ENCODE results near the gene COL20A1. TPM values are rescaled to one million over a fixed set of nuclear protein-coding genes. Genes with fewer than 3 reads are reported as not detected.

Gene COL20A1
- total and polyA plus RNA-seq, 2 donors (not counting 1 experiment from before 2014, with no cell fraction given) = not detected

GRCh38 chr20:63290136-63290676, 2.8 kb upstream of the COL20A1 start:
- H2AFZ ChIP-seq (ENCODE audit: low read length) = no peak overlapping the region
- no peak overlapping the region for H3K27ac ChIP-seq (ENCODE audit: insufficient read depth, low read length)
- no peak overlapping the region for H3K4me2 ChIP-seq (ENCODE audit: extremely low read depth, insufficient read depth, low read length)
- no peak for TF ChIP-seq EZH2 (IDR thresholded peaks at IDR 0.05; ENCODE audit: low read length, missing control alignments)
- TF ChIP-seq, protein P1, sequence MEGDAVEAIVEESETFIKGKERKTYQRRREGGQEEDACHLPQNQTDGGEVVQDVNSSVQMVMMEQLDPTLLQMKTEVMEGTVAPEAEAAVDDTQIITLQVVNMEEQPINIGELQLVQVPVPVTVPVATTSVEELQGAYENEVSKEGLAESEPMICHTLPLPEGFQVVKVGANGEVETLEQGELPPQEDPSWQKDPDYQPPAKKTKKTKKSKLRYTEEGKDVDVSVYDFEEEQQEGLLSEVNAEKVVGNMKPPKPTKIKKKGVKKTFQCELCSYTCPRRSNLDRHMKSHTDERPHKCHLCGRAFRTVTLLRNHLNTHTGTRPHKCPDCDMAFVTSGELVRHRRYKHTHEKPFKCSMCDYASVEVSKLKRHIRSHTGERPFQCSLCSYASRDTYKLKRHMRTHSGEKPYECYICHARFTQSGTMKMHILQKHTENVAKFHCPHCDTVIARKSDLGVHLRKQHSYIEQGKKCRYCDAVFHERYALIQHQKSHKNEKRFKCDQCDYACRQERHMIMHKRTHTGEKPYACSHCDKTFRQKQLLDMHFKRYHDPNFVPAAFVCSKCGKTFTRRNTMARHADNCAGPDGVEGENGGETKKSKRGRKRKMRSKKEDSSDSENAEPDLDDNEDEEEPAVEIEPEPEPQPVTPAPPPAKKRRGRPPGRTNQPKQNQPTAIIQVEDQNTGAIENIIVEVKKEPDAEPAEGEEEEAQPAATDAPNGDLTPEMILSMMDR (conservative IDR thresholded peaks at IDR 0.05 in 1 of 2, IDR thresholded peaks at IDR 0.05 in 1 of 2; ENCODE audit: low read depth in 1 of 2, low read length in 2 of 2) = no peak
- H4K20me1 ChIP-seq (ENCODE audit: control insufficient read depth, extremely low read depth, insufficient read depth, low read length) = no peaks in the 10 kb centered on the region
- no peaks in the 10 kb centered on the region for H3K4me1 ChIP-seq (ENCODE audit: control insufficient read depth, extremely low read depth, insufficient read depth, low read length)
- DNase-seq (ENCODE audit: low read depth in 2 of 2) = no peak
- no peak overlapping the region for H3K9ac ChIP-seq (ENCODE audit: insufficient read depth, low read length)
- no peaks in the 10 kb centered on the region for H3K9me3 ChIP-seq (ENCODE audit: control insufficient read depth, insufficient read depth, low read depth, low read length)
- H3K4me3 ChIP-seq (replicated peaks in 1 of 4; ENCODE audit: control extremely low read depth in 1 of 4, insufficient read depth in 1 of 4, low read depth in 3 of 4, low read length in 4 of 4) = no peak overlapping the region
- peaks cover 19% of the 10 kb centered on the region for H3K36me3 ChIP-seq (ENCODE audit: control insufficient read depth, insufficient read depth, low read length)
- no peaks in the 10 kb centered on the region for H3K27me3 ChIP-seq (ENCODE audit: control insufficient read depth, insufficient read depth, low read length)
- H3K79me2 ChIP-seq (ENCODE audit: control insufficient read depth, insufficient read depth, low read length) = no peaks in the 10 kb centered on the region

DNA sequence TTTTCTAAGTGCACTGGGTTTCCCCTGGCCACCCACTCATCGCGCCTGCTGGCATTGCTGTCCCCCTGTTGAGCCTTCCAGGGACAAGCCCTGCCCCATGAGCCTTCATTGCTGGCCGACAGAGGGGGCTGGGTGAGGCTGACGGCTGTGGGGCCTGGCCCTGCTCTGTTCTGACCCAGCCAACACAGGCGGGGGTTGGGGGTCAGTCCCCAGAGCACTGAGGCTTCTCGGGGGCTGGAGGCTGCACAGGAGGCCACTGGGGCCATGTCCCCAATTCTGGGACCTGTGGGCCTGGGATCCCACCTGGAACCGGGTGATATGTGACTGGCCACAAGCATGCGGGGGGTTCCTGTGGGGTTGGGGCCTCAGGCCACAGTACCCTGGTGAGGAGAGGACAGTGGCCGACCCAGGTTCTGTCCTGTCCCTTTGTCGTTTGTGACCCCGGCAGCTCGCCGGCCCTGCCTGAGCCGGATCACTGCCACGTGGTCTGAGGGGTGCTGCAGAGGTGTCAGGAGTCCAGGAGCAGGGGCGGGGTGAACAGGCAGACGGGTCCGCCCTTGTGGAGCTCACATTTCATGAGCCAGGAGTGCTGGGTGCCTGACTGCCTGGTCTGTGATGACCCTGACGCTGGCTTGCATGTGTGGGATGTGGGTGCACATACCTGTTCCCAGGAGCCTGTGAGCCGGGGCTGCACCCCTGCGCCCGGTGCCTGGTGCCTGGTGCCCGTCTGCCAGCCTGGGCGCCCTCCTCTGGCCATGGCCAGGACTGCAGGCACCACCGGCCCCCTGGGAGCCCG, 2.1 kb upstream of the COL20A1 start:
- Histone ChIP-seq H3K4me1 (ENCODE audit: control insufficient read depth, extremely low read depth, insufficient read depth, low read length) (no peaks in the 10 kb centered on the region), H3K36me3 (ENCODE audit: control insufficient read depth, insufficient read depth, low read length) (peaks cover 16% of the 10 kb centered on the region), H3K9me3 (ENCODE audit: control insufficient read depth, insufficient read depth, low read depth, low read length) (no peaks in the 10 kb centered on the region), H3K27me3 (ENCODE audit: control insufficient read depth, insufficient read depth, low read length) (peaks cover 6% of the 10 kb centered on the region), H3K79me2 (ENCODE audit: control insufficient read depth, insufficient read depth, low read length) (no peaks in the 10 kb centered on the region), H4K20me1 (ENCODE audit: control insufficient read depth, extremely low read depth, insufficient read depth, low read length) (no peaks in the 10 kb centered on the region), H3K9ac (ENCODE audit: insufficient read depth, low read length) (no peak overlapping the region), H2AFZ (ENCODE audit: low read length) (no peak overlapping the region), H3K27ac (ENCODE audit: insufficient read depth, low read length) (no peak overlapping the region), H3K4me2 (ENCODE audit: extremely low read depth, insufficient read depth, low read length) (no peak overlapping the region), H3K4me3 (replicated peaks in 1 of 4; ENCODE audit: control extremely low read depth in 1 of 4, insufficient read depth in 1 of 4, low read depth in 3 of 4, low read length in 4 of 4) (no peak overlapping the region)
- peak; percentile 12 to 28 for DNase-seq (ENCODE audit: low read depth in 2 of 2)
- TF ChIP-seq, protein P1 (conservative IDR thresholded peaks at IDR 0.05 in 1 of 2, IDR thresholded peaks at IDR 0.05 in 1 of 2; ENCODE audit: low read depth in 1 of 2, low read length in 2 of 2) = peak; percentile 35 to 55
- TF ChIP-seq EZH2 (IDR thresholded peaks at IDR 0.05; ENCODE audit: low read length, missing control alignments) = no peak

DNA sequence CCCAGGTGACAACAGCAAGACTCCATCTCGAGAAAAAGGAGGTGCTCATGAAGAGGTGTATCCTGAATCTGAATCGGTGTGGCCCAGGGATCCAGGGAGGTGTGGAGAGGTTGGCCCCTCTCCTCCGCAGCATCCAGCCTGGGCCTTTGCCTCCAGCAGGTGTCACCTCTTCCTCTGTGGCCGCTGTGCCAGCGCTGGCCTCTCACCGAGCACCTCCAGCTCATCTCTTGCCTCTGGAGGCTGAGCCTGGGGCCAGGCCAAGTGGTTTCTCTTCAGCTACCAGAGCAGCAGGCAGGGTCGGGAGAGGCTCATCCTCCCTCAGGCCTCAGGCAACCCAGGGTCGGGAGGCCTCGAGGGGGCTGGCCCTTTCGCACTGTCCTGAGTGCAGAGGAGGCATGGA, 1.2 kb upstream of the COL20A1 start:
- Histone ChIP-seq H3K9ac (ENCODE audit: insufficient read depth, low read length) (no peak overlapping the region), H3K36me3 (ENCODE audit: control insufficient read depth, insufficient read depth, low read length) (peaks cover 14% of the 10 kb centered on the region), H3K27me3 (ENCODE audit: control insufficient read depth, insufficient read depth, low read length) (peaks cover 11% of the 10 kb centered on the region), H3K4me2 (ENCODE audit: extremely low read depth, insufficient read depth, low read length) (no peak overlapping the region), H3K9me3 (ENCODE audit: control insufficient read depth, insufficient read depth, low read depth, low read length) (no peaks in the 10 kb centered on the region), H3K4me1 (ENCODE audit: control insufficient read depth, extremely low read depth, insufficient read depth, low read length) (no peaks in the 10 kb centered on the region), H3K79me2 (ENCODE audit: control insufficient read depth, insufficient read depth, low read length) (no peaks in the 10 kb centered on the region), H2AFZ (ENCODE audit: low read length) (no peak overlapping the region), H3K27ac (ENCODE audit: insufficient read depth, low read length) (no peak overlapping the region), H3K4me3 (replicated peaks in 1 of 4; ENCODE audit: control extremely low read depth in 1 of 4, insufficient read depth in 1 of 4, low read depth in 3 of 4, low read length in 4 of 4) (no peak overlapping the region), H4K20me1 (ENCODE audit: control insufficient read depth, extremely low read depth, insufficient read depth, low read length) (no peaks in the 10 kb centered on the region)
- no peak for DNase-seq (ENCODE audit: low read depth in 2 of 2)
- TF ChIP-seq, protein P1 (conservative IDR thresholded peaks at IDR 0.05 in 1 of 2, IDR thresholded peaks at IDR 0.05 in 1 of 2; ENCODE audit: low read depth in 1 of 2, low read length in 2 of 2) = no peak
- TF ChIP-seq EZH2 (IDR thresholded peaks at IDR 0.05; ENCODE audit: low read length, missing control alignments) = no peak

Data from fibroblast of lung (primary cell).